Measurements from ENCODE around the gene ZNF319. TPM values are rescaled to one million over a fixed set of nuclear protein-coding genes. Genes with fewer than 3 reads are reported as not detected.

ZNF319 gene
- total and polyA plus RNA-seq, 2 of the 4 experiments (the other 2 are of a cell fraction): 0.90 to 6.3 TPM

DNA sequence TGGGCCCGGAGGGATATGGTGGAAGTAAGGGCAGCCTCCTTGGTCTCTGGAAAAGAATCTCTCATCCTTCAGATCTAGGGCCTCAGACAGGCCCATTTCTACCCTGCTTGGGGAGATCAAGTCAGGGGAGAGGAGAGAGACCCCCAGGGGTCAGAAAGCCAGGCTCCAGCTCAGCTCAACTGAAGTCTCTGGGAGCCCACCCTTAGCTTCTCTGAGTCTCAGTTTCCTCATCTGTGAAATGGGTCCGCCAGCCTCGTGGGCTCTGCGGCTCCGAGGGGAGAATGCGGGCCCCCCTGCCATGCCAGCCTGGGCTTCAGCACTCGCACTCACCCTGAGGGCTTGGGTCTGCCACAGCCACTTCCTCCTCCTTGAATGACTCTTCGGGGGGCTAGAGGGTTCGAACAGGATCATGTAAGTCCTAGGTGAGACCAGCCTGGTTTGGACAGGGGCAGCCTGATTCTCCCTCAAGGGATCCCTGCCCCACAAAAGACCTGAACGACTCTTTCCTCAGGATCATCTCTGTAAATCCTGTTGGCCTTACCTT, 36.2 kb downstream of the ZNF319 start:
- Histone ChIP-seq H2BK120ac (ENCODE audit: low read depth, low read length) (no peak overlapping the region), H2BK20ac (ENCODE audit: low read depth, low read length) (no peak overlapping the region), H2AK5ac (ENCODE audit: low read depth, low read length) (no peak overlapping the region), H3K4me3 (ENCODE audit: insufficient read depth, low read depth, low read length) (no peak overlapping the region), H3K18ac (ENCODE audit: low read depth, low read length) (no peak overlapping the region), H4K20me1 (ENCODE audit: insufficient read depth, low read length) (no peaks in the 10 kb centered on the region), H3K79me1 (ENCODE audit: low read depth in 1 of 2, low read length in 2 of 2) (no peaks in the 10 kb centered on the region), H4K5ac (ENCODE audit: low read depth, low read length) (no peak overlapping the region), H3K14ac (replicated peaks; ENCODE audit: low read depth, low read length) (no peak overlapping the region), H4K91ac (ENCODE audit: insufficient read depth, low read depth, low read length) (no peak overlapping the region), H4K8ac (ENCODE audit: low read depth in 2 of 2, low read length in 2 of 2) (no peak overlapping the region), H2AFZ (replicated peaks; ENCODE audit: low read length, poor library complexity) (no peak overlapping the region), H2AK9ac (replicated peaks; ENCODE audit: low read depth, low read length, poor library complexity) (no peak overlapping the region), H3K9me1 (ENCODE audit: insufficient read depth, low read length) (no peaks in the 10 kb centered on the region), H3K27ac (ENCODE audit: insufficient read depth, low read length) (no peak overlapping the region), H3K9me3 (ENCODE audit: control insufficient read depth, insufficient read depth, low read length) (no peaks in the 10 kb centered on the region), H3K9ac (ENCODE audit: low read depth, low read length) (no peak overlapping the region), H3K23ac (ENCODE audit: low read depth, low read length) (no peak overlapping the region), H3K4ac (ENCODE audit: low read depth, low read length) (no peak overlapping the region), H3K56ac (ENCODE audit: extremely low read depth, insufficient read depth, low read length) (no peak overlapping the region), H3K4me2 (ENCODE audit: low read depth, low read length) (no peak overlapping the region), H3K36me3 (ENCODE audit: control insufficient read depth, insufficient read depth, low read length) (no peaks in the 10 kb centered on the region), H3K27me3 (ENCODE audit: control insufficient read depth, insufficient read depth, low read length) (peaks cover 45% of the 10 kb centered on the region), H3K4me1 (ENCODE audit: control insufficient read depth, insufficient read depth, low read length) (no peaks in the 10 kb centered on the region; the same call in 1 of the 2 replicates), H2BK15ac (ENCODE audit: low read depth, low read length) (no peak overlapping the region), H2BK5ac (ENCODE audit: low read depth, low read length, poor library complexity, severe bottlenecking) (no peak overlapping the region)
- POLR2A ChIA-PET (ENCODE audit: unreplicated experiment): no interaction called here
- no peak for ATAC-seq (ENCODE audit: low read depth)
- DNase-seq: no peak
- intact Hi-C loops (cut with micrococcal nuclease) (no loop called here), dilution Hi-C loops (cut with HindIII; ENCODE audit: low sequenced_read_pairs, unreplicated experiment) (no loop called here), in situ Hi-C loops (cut with MboI; ENCODE audit: low sequenced_read_pairs) (no loop called here)
- TF ChIP-seq RCOR1 (IDR thresholded peaks at IDR 0.05; ENCODE audit: insufficient replicate concordance, low read length) (no peak), SMC3 (IDR thresholded peaks at IDR 0.05; ENCODE audit: low read depth, low read length) (no peak), CEBPB (IDR thresholded peaks at IDR 0.05; ENCODE audit: low read depth, low read length) (no peak), RFX5 (IDR thresholded peaks at IDR 0.05; ENCODE audit: low read depth, low read length) (no peak), CHD1 (IDR thresholded peaks at IDR 0.05; ENCODE audit: low read depth, low read length) (no peak), POLR2A (IDR thresholded peaks at IDR 0.05; ENCODE audit: low read depth, low read length) (no peak), MXI1 (IDR thresholded peaks at IDR 0.05; ENCODE audit: borderline replicate concordance, low read depth, low read length) (no peak), RAD21 (IDR thresholded peaks at IDR 0.05; ENCODE audit: low read length) (no peak)
- TF ChIP-seq, protein P1, sequence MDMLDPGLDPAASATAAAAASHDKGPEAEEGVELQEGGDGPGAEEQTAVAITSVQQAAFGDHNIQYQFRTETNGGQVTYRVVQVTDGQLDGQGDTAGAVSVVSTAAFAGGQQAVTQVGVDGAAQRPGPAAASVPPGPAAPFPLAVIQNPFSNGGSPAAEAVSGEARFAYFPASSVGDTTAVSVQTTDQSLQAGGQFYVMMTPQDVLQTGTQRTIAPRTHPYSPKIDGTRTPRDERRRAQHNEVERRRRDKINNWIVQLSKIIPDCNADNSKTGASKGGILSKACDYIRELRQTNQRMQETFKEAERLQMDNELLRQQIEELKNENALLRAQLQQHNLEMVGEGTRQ (IDR thresholded peaks at IDR 0.05; ENCODE audit: low read depth, low read length): no peak
- TF ChIP-seq, protein P2, sequence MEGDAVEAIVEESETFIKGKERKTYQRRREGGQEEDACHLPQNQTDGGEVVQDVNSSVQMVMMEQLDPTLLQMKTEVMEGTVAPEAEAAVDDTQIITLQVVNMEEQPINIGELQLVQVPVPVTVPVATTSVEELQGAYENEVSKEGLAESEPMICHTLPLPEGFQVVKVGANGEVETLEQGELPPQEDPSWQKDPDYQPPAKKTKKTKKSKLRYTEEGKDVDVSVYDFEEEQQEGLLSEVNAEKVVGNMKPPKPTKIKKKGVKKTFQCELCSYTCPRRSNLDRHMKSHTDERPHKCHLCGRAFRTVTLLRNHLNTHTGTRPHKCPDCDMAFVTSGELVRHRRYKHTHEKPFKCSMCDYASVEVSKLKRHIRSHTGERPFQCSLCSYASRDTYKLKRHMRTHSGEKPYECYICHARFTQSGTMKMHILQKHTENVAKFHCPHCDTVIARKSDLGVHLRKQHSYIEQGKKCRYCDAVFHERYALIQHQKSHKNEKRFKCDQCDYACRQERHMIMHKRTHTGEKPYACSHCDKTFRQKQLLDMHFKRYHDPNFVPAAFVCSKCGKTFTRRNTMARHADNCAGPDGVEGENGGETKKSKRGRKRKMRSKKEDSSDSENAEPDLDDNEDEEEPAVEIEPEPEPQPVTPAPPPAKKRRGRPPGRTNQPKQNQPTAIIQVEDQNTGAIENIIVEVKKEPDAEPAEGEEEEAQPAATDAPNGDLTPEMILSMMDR (conservative IDR thresholded peaks at IDR 0.05; ENCODE audit: low read depth, low read length): no peak
- whole genome bisulfite sequencing, 2 experiments (ENCODE audit: extremely low coverage in 2 of 2, insufficient read length in 1 of 2): 76% methylated on average over 5 of the region's 10 CpGs; no CpG with 5 or more reads in 1 of the 2 experiments
- BruUV-seq (replicated peaks): no TSS peak
- CTCF ChIA-PET: interaction anchor here (1.1 kb wide), 1 partner anchor 17 kb away, joined by 4 read pairs; no protein-coding TSS in a partner anchor
